ENCODE data around the gene RAB37. TPM values are rescaled to one million over a fixed set of nuclear protein-coding genes. Genes with fewer than 3 reads are reported as not detected.

Gene RAB37
- total and polyA plus RNA-seq, 9 of the 15 experiments (the other 6 are each of a cell fraction or from before 2014, with no cell fraction given): 0.03 to 0.27 (median 0.11) TPM; not detected in 4

- TF ChIP-seq CHD2 (IDR thresholded peaks at IDR 0.05; ENCODE audit: low read depth, low read length): no peak
Measured at GRCh38 chr17:74722782-74723181, 14.3 kb upstream of the RAB37 start (continued).

- TF ChIP-seq BCLAF1 (IDR thresholded peaks at IDR 0.05; ENCODE audit: borderline replicate concordance in 1 of 2, control insufficient read depth in 1 of 2, low read depth in 2 of 2, low read length in 1 of 2): no peak
- TF ChIP-seq CBX5 (IDR thresholded peaks at IDR 0.05; ENCODE audit: borderline replicate concordance, low read depth): no peak
- no peak for TF ChIP-seq ETS2 (tag; IDR thresholded peaks at IDR 0.05; ENCODE audit: borderline replicate concordance, poor library complexity, severe bottlenecking)
- TF ChIP-seq ZBTB1 (CRISPR knock-in tag; IDR thresholded peaks at IDR 0.05; ENCODE audit: borderline replicate concordance, low read depth): no peak
- TF ChIP-seq ZFPM2 (CRISPR knock-in tag; IDR thresholded peaks at IDR 0.05): no peak
- ChIA-PET CTCF (ENCODE audit: low intra/inter-chr PET ratio) (no interaction called here), POLR2A (interaction anchor here (1.1 kb wide), 1 partner anchor 10 kb away, joined by 3 read pairs; no protein-coding TSS in a partner anchor)
- intact Hi-C loops (cut with micrococcal nuclease): no loop called here
- no peak for DNase-seq (ENCODE audit: extremely low read depth in 1 of 4, low spot score in 3 of 4)
- in situ Hi-C loops (cut with MboI): no loop called here
- no peak overlapping the region for H3K4me3 ChIP-seq
- BruUV-seq (replicated peaks): no TSS peak
- H3K27ac ChIP-seq (ENCODE audit: extremely low read depth, low read depth, low read length): no peak overlapping the region
- no peaks in the 10 kb centered on the region for H3K79me2 ChIP-seq (ENCODE audit: control insufficient read depth, insufficient read depth, low read length)
- FAIRE-seq: no peak
- no peaks in the 10 kb centered on the region for H3K4me1 ChIP-seq (replicated peaks in 1 of 2; ENCODE audit: control insufficient read depth in 2 of 2, insufficient read depth in 2 of 2, low read length in 2 of 2)
- H3K27me3 ChIP-seq (ENCODE audit: control insufficient read depth in 2 of 2, insufficient read depth in 2 of 2, low read length in 2 of 2): peaks cover 7 to 29% of the 10 kb centered on the region in 2 experiments; a peak in 4 of 5 replicates
- no peaks in the 10 kb centered on the region for H4K20me1 ChIP-seq (replicated peaks; ENCODE audit: control insufficient read depth, insufficient read depth, low read length)
- ATAC-seq: no peak
- no peak overlapping the region for H3K4me2 ChIP-seq (ENCODE audit: insufficient read depth, low read length)
- no peak overlapping the region for H2AFZ ChIP-seq (ENCODE audit: low read depth, low read length)
- 0% methylated on average over 5 of the region's 5 CpGs for WGBS (ENCODE audit: insufficient coverage, low coverage, missing lambda C conversion rate)
- no peak overlapping the region for H3K9ac ChIP-seq (ENCODE audit: insufficient read depth in 1 of 2, low read depth in 2 of 2, low read length in 2 of 2)
- H3K9me1 ChIP-seq (ENCODE audit: control insufficient read depth, insufficient read depth, low read length): no peaks in the 10 kb centered on the region
- H3K9me3 ChIP-seq (replicated peaks; ENCODE audit: control insufficient read depth, insufficient read depth, low read depth, low read length): peaks cover 9% of the 10 kb centered on the region; the same call in 1 of the 2 replicates
- no peaks in the 10 kb centered on the region for H3K36me3 ChIP-seq (ENCODE audit: control insufficient read depth, insufficient read depth, low read length)
Measured at GRCh38 chr17:74723891-74724290, 13.2 kb upstream of the RAB37 start.

Data from K562 (cell line).